Measurements from ENCODE around the gene ADAMTS18.

DNA sequence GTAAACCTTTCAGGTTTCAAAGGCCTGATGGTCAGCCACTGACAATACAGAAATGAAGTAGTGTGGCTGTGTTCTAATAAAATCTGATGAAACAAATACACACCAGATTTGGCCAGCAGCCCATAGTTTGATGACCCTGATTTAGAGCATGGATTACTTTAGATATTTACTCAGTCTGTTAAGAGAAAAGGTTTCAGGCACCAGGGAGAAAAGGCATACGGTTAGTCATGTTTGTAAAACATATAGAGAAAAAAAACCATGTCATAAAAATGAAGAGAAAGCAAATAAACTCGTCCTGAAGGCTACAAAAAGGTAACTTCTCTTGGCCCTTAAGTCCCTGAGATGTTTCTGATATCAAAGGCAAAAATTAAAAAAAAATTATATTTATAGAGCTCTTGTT is 112.1 kb downstream of the ADAMTS18 start:
- TF ChIP-seq EZH2 (IDR thresholded peaks at IDR 0.05; ENCODE audit: borderline replicate concordance, low read depth, low read length, poor library complexity, severe bottlenecking): no peak
- TF ChIP-seq, protein P1, sequence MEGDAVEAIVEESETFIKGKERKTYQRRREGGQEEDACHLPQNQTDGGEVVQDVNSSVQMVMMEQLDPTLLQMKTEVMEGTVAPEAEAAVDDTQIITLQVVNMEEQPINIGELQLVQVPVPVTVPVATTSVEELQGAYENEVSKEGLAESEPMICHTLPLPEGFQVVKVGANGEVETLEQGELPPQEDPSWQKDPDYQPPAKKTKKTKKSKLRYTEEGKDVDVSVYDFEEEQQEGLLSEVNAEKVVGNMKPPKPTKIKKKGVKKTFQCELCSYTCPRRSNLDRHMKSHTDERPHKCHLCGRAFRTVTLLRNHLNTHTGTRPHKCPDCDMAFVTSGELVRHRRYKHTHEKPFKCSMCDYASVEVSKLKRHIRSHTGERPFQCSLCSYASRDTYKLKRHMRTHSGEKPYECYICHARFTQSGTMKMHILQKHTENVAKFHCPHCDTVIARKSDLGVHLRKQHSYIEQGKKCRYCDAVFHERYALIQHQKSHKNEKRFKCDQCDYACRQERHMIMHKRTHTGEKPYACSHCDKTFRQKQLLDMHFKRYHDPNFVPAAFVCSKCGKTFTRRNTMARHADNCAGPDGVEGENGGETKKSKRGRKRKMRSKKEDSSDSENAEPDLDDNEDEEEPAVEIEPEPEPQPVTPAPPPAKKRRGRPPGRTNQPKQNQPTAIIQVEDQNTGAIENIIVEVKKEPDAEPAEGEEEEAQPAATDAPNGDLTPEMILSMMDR (conservative IDR thresholded peaks at IDR 0.05; ENCODE audit: low read depth, low read length): no peak

All from A673 (cell line).